Endothelial cell of umbilical vein (primary cell): Measurements from ENCODE around the gene TXNL4A.

Source experiments
- CTCF ChIP-seq, 2 donors: IDR thresholded peaks; 1 replicate in 1 of 2; 2 replicates in 1 of 2; pipeline ENCODE4 v1.5.1; 2011; ENCODE audit warnings: low read length in 2 of 2, mild to moderate bottlenecking in 2 of 2, moderate library complexity in 2 of 2, control low read depth in 1 of 2, inconsistent platforms in 1 of 2, low read depth in 1 of 2; ENCODE audit not compliant: insufficient read depth in 1 of 2; ENCODE audit errors: extremely low read depth in 1 of 2
- EZH2 ChIP-seq: IDR thresholded peaks from 2 replicates; pipeline ENCODE4 v1.6.1; 2012; ENCODE audit warnings: borderline replicate concordance, low read depth, mild to moderate bottlenecking, moderate library complexity, low read length, inconsistent platforms; ENCODE audit not compliant: severe bottlenecking
- FOS ChIP-seq: IDR thresholded peaks from 2 replicates; pipeline ENCODE4 v1.6.1; 2011; ENCODE audit warnings: mild to moderate bottlenecking, low read length, moderate library complexity, borderline replicate concordance; ENCODE audit not compliant: insufficient read depth
- GATA2 ChIP-seq: IDR thresholded peaks from 2 replicates; pipeline ENCODE4 v1.7.0; 2011; ENCODE audit warnings: low read depth, mild to moderate bottlenecking, moderate library complexity, mixed read lengths, low read length; ENCODE audit not compliant: insufficient read length, insufficient read depth
- JUN ChIP-seq: IDR thresholded peaks from 2 replicates; pipeline ENCODE4 v1.6.1; 2011; ENCODE audit warnings: borderline replicate concordance, low read depth; ENCODE audit not compliant: insufficient read length, insufficient read depth
- MYC ChIP-seq: IDR thresholded peaks from one replicate; pipeline ENCODE4 v1.6.1; 2011; ENCODE audit warnings: mild to moderate bottlenecking, low read depth, low read length
- POLR2A ChIP-seq: IDR thresholded peaks from 2 replicates; pipeline ENCODE4 v1.6.1; 2012; ENCODE audit warnings: low read depth, mild to moderate bottlenecking, control low read depth, low read length
- POLR2AphosphoS5 ChIP-seq: IDR thresholded peaks from 2 replicates; pipeline ENCODE4 v1.6.1; 2012; ENCODE audit warnings: low read depth, mild to moderate bottlenecking, control low read depth, low read length, moderate library complexity; ENCODE audit not compliant: insufficient read depth
- TF ChIP-seq, protein P1 (sequence below): IDR thresholded peaks from 2 replicates; pipeline ENCODE4 v1.6.1; 2011; ENCODE audit not compliant: insufficient read depth, insufficient read length

DNA sequence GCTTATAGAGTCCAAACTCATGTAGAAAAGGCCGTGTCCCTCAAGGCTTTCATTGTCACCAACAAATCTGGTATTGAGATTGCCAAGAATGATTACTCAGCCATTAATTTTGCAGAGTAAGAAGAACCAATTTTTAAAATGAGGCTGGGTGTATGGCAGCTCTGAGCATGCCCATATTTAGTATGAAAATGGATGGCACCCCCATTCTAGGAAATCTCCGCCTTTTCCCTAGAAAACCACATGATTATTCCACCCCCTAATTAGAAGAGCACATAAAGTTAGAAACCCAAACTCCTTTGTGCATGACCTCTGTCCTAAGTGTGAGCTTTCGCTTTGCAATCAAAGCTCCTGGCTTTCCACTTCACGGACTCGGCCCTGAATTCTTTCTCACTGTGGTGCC is 14.1 kb upstream of the TXNL4A start:
- TF ChIP-seq POLR2A (no peak), CTCF (IDR thresholded peaks at IDR 0.05; ENCODE audit: extremely low read depth in 1 of 2, insufficient read depth in 1 of 2, low read depth in 1 of 2, low read length in 2 of 2) (no peak), POLR2AphosphoS5 (no peak), EZH2 (no peak), JUN (no peak), FOS (no peak), MYC (no peak), GATA2 (no peak)
- TF ChIP-seq, protein P1, sequence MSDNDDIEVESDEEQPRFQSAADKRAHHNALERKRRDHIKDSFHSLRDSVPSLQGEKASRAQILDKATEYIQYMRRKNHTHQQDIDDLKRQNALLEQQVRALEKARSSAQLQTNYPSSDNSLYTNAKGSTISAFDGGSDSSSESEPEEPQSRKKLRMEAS = no peak
